Adipose tissue (tissue), 3 donors: ENCODE data around the gene DCDC2. TPM values are rescaled to one million over a fixed set of nuclear protein-coding genes. Genes with fewer than 3 reads are reported as not detected.
"Not testable (repeated sequence)": the region's sequence is repeated elsewhere in the genome, so short reads cannot be mapped to it uniquely, and the experiment has no call there.

Experiments
- H3K27ac ChIP-seq: one replicate; pipeline ENCODE4 v1.5.1; 2013; ENCODE audit warnings: low read depth, low read length
- WGBS, 3 donors: extraction: QIAGEN DNeasy Blood & Tissue Kit; methylation state at CpG; one replicate each; pipeline ENCODE4 v1.1.7; 2013; 5-methylcytosine and 5-hydroxymethylcytosine counted together
- polyA plus RNA-seq, 3 donors: library from polyadenylated mRNA; stranded (reverse); fragments of 200-250 nt; gene quantifications; one replicate each; pipeline ENCODE4 v1.2.3, GENCODE V29; 2013
- donor health status: healthy with polysubstance abuse.
- donor health status: Bipolar disorder and iron deficiency.
- donor health status: healthy.

The DCDC2 gene
- polyA plus RNA-seq, 3 donors: 0.06 to 8.6 TPM; not detected in 1

GRCh38 chr6:24382891-24383494, 25.1 kb upstream of the DCDC2 start:
- WGBS, 3 donors: 80 to 94% (median 92%) methylated on average over 8 to 9 of the region's 9 CpGs
- not testable (repeated sequence) for H3K27ac ChIP-seq

- no peak overlapping the region for H3K27ac ChIP-seq
Observed at GRCh38 chr6:24382220-24382540, 24.3 kb upstream of the DCDC2 start.

GRCh38 chr6:24381476-24382219, 23.8 kb upstream of the DCDC2 start:
- 93 to 97% (median 95%) methylated on average over 4 of the region's 4 CpGs for WGBS, 3 donors
- H3K27ac ChIP-seq: no peak overlapping the region

More at GRCh38 chr6:24382220-24382540, 24.3 kb upstream of the DCDC2 start:
- 68 to 96% (median 92%) methylated on average over 1 of the region's 1 CpG for WGBS, 3 donors

- no peak overlapping the region for H3K27ac ChIP-seq
- WGBS, 3 donors: 68 to 80% (median 69%) methylated on average over 1 of the region's 1 CpG
Observed at GRCh38 chr6:24378473-24379097, 20.7 kb upstream of the DCDC2 start.

GRCh38 chr6:24376871-24377270, 19.0 kb upstream of the DCDC2 start:
- H3K27ac ChIP-seq: no peak overlapping the region

GRCh38 chr6:24374612-24375011, 16.8 kb upstream of the DCDC2 start:
- H3K27ac ChIP-seq: no peak overlapping the region
- WGBS, 3 donors: 91 to 93% (median 91%) methylated on average over 6 of the region's 6 CpGs

More at GRCh38 chr6:24376871-24377270, 19.0 kb upstream of the DCDC2 start:
- WGBS, 3 donors: 41 to 68% (median 67%) methylated on average over 4 of the region's 4 CpGs

- H3K27ac ChIP-seq: not testable (repeated sequence)
- WGBS, 3 donors: 73 to 84% (median 78%) methylated on average over 8 of the region's 8 CpGs
Observed at GRCh38 chr6:24365103-24365633, 7.3 kb upstream of the DCDC2 start.

GRCh38 chr6:24362363-24362762, 4.5 kb upstream of the DCDC2 start:
- not testable (repeated sequence) for H3K27ac ChIP-seq
- WGBS, 3 donors: 59 to 85% (median 84%) methylated on average over 5 of the region's 5 CpGs

- no peak overlapping the region for H3K27ac ChIP-seq
- WGBS, 3 donors: 5 to 8% (median 6%) methylated on average over 41 to 55 of the region's 55 CpGs
Observed at GRCh38 chr6:24359640-24360454, 2.0 kb upstream of the DCDC2 start.

- no peak overlapping the region for H3K27ac ChIP-seq
- WGBS, 3 donors: 29 to 59% (median 51%) methylated on average over 12 of the region's 12 CpGs
Observed at GRCh38 chr6:24358219-24358821, 461 bp upstream of the DCDC2 start.

GRCh38 chr6:24356310-24356973, 1.4 kb downstream of the DCDC2 start:
- 38 to 74% (median 67%) methylated on average over 5 of the region's 5 CpGs for WGBS, 3 donors
- H3K27ac ChIP-seq: no peak overlapping the region

GRCh38 chr6:24355393-24355792, 2.5 kb downstream of the DCDC2 start:
- H3K27ac ChIP-seq: no peak overlapping the region
- 36 to 72% (median 68%) methylated on average over 4 of the region's 4 CpGs for WGBS, 3 donors

- H3K27ac ChIP-seq: no peak overlapping the region
- WGBS, 3 donors: 64 to 80% (median 67%) methylated on average over 1 of the region's 1 CpG
Observed at GRCh38 chr6:24353861-24354260, 4.0 kb downstream of the DCDC2 start.

GRCh38 chr6:24352434-24352833, 5.4 kb downstream of the DCDC2 start:
- no peak overlapping the region for H3K27ac ChIP-seq
- WGBS, 3 donors: 77 to 93% (median 88%) methylated on average over 1 of the region's 1 CpG

GRCh38 chr6:24344976-24345375, 12.9 kb downstream of the DCDC2 start:
- 54 to 79% (median 74%) methylated on average over 3 of the region's 3 CpGs for WGBS, 3 donors

GRCh38 chr6:24340998-24341938, 16.6 kb downstream of the DCDC2 start:
- 55 to 85% (median 74%) methylated on average over 6 of the region's 6 CpGs for WGBS, 3 donors

More at GRCh38 chr6:24344976-24345375, 12.9 kb downstream of the DCDC2 start:
- no peak overlapping the region for H3K27ac ChIP-seq

GRCh38 chr6:24339932-24340331, 17.9 kb downstream of the DCDC2 start:
- WGBS, 3 donors: 57 to 79% (median 64%) methylated on average over 3 of the region's 3 CpGs

More at GRCh38 chr6:24340998-24341938, 16.6 kb downstream of the DCDC2 start:
- H3K27ac ChIP-seq: no peak overlapping the region

More at GRCh38 chr6:24339932-24340331, 17.9 kb downstream of the DCDC2 start:
- no peak overlapping the region for H3K27ac ChIP-seq
